SK-N-MC (cell line): ENCODE data around the gene SLC41A3.

Source experiments
- DNase-seq: peaks from one replicate; pipeline ENCODE4 v3.0.0-alpha.2; 2011; ENCODE audit warnings: low read depth, low spot score
- H3K27ac ChIP-seq: fragments of 200-600 bp; sonication (generic); 2 replicates; pipeline ENCODE4 v1.5.1; 2016; ENCODE audit warnings: mixed run types
- H3K36me3 ChIP-seq: fragments of 200-600 bp; sonication (generic); 2 replicates; pipeline ENCODE4 v1.6.1; 2017; ENCODE audit warnings: antibody characterized with exemption, low read length, mixed read lengths; ENCODE audit not compliant: insufficient read depth
- H3K4me3 ChIP-seq: fragments of 200-600 bp; sonication (generic); 2 replicates; pipeline ENCODE4 v1.5.1; 2016
- H3K9ac ChIP-seq: fragments of 200-600 bp; sonication (generic); 2 replicates; pipeline ENCODE4 v1.8.0; 2017; ENCODE audit warnings: mixed run types, mixed read lengths; ENCODE audit not compliant: insufficient read length
- H3K9me3 ChIP-seq: fragments of 200-600 bp; sonication (generic); 2 replicates; pipeline ENCODE4 v1.6.1; 2017; ENCODE audit warnings: low read depth, mild to moderate bottlenecking, antibody characterized with exemption, low read length, moderate library complexity, mixed read lengths
- EZH2 ChIP-seq: fragments of 200-600 bp; sonication (generic); IDR thresholded peaks from one replicate; pipeline ENCODE4 v1.6.1; 2017; ENCODE audit warnings: antibody characterized with exemption
- FOXP2 ChIP-seq: optimal IDR thresholded peaks from 2 replicates; pipeline ENCODE3; 2011; ENCODE audit warnings: mild to moderate bottlenecking, moderate library complexity; ENCODE audit not compliant: insufficient read depth; ENCODE audit errors: extremely low read length, control extremely low read depth
- POLR2AphosphoS5 ChIP-seq: IDR thresholded peaks from 2 replicates; pipeline ENCODE4 v1.6.1; 2012; ENCODE audit warnings: mild to moderate bottlenecking, low read depth, low read length, borderline replicate concordance

SLC41A3 gene

GRCh38 chr3:126110431-126111125, 26.7 kb upstream of the SLC41A3 start:
- TF ChIP-seq EZH2 (no peak), POLR2AphosphoS5 (no peak), FOXP2 (no peak)
- Histone ChIP-seq H3K27ac (no peak overlapping the region), H3K4me3 (no peak overlapping the region), H3K9me3 (no peaks in the 10 kb centered on the region), H3K9ac (no peak overlapping the region), H3K36me3 (no peaks in the 10 kb centered on the region)
- no peak for DNase-seq

- H3K27ac ChIP-seq, result no peak overlapping the region
- TF ChIP-seq EZH2, result no peak
- TF ChIP-seq FOXP2, result no peak
- no peak for TF ChIP-seq POLR2AphosphoS5
- H3K9ac ChIP-seq, result no peak overlapping the region
- no peaks in the 10 kb centered on the region for H3K36me3 ChIP-seq
- no peak for DNase-seq
- H3K9me3 ChIP-seq, result no peaks in the 10 kb centered on the region
- no peak overlapping the region for H3K4me3 ChIP-seq
Observed at GRCh38 chr3:126109880-126110235, 25.9 kb upstream of the SLC41A3 start.

DNA sequence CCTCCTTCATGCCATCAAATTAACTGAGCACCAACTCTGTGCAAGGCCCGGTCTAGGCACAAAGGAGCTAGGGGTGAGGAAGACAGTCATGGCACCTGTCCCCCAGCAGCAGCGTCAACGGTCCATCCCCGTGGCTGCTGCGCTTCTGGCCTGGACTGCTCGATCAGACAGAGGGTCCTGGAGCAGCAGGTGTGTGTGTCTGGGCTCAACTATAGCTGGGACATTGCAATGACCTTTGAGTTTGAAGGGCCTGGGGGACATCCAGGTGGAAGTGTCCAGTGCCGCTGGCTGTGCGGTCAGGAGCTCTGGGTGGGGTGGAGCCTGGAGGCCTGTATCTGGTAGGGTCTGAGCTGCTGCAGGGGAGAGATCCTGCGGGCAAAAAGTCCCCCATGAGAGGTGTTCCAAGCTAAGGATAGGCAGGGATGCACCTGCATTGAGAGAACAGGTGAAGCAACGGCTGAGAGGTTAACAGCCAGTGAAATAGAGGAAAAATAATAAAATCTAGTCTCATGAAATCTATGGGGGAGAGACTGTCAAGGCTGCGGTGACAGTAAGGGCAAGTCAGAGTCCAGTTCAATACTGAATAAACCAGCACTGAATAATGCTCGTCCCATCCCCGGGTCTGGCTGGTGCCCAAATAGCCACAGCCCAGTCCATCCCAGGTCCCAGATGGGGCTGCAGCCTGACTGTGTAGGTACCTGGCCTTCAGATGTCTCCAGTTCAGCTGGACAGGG, 25.4 kb upstream of the SLC41A3 start:
- no peak overlapping the region for H3K27ac ChIP-seq
- H3K4me3 ChIP-seq, result no peak overlapping the region
- H3K9ac ChIP-seq, result no peak overlapping the region
- no peak for TF ChIP-seq EZH2
- TF ChIP-seq POLR2AphosphoS5, result no peak
- TF ChIP-seq FOXP2, result no peak
- H3K9me3 ChIP-seq, result no peaks in the 10 kb centered on the region
- H3K36me3 ChIP-seq, result no peaks in the 10 kb centered on the region
- no peak for DNase-seq

DNA sequence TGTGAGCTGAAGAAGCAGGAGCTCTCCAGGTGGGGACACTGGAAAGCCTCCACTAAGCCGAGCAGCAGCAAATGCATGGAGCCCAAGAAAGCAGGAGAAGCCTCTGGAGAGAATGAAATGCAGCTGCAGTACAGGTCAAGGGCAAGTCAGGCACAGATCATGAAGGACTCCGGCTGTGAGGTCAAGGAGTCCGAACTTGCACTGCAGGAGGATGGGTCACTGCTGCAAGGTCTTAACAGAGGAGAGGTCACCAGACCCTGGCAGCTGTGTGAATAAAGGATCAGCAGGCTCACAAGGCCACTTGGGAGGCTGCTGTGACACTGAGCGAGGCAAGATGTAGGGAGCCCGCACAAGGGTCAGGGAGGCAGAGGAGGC, 24.7 kb upstream of the SLC41A3 start:
- H3K27ac ChIP-seq, result no peak overlapping the region
- TF ChIP-seq POLR2AphosphoS5, result no peak
- TF ChIP-seq EZH2, result no peak
- TF ChIP-seq FOXP2, result no peak
- no peaks in the 10 kb centered on the region for H3K9me3 ChIP-seq
- H3K36me3 ChIP-seq, result no peaks in the 10 kb centered on the region
- H3K9ac ChIP-seq, result no peak overlapping the region
- H3K4me3 ChIP-seq, result no peak overlapping the region
- no peak for DNase-seq

DNA sequence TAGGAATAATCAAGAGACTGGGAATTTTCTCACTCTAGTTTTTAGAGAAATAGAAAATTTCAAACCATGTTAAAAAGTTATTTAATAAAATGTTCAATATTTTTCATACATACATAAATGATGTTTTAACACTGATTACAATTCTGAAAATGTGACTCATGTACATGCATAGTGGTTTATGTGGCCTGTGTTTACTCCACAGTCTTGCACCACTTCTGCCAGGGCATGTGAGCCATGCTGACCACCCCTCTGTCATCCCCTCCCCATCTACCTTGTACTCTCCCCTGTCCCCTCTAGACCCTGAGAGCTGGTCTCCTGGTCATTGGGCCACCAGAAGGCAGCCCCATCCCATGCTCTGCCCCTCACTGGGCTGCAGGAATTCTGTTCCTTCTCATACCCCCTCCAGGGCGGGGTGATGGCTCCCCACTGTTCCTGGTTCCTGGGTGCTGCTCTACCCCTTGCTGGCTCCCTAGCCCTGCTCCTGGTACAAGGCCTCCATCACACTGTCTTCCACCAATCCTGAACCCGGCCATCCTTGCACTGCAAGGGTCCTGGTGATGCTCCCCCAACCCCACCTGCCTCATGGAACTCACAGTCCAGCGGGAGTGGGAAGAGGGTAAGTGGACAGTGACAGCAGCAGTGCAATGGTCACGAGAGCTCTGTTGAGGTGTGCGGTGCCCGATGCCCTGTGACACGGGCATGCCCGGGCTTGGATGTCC, 24.2 kb upstream of the SLC41A3 start:
- no peak overlapping the region for H3K9ac ChIP-seq
- DNase-seq, result no peak
- TF ChIP-seq EZH2, result no peak
- TF ChIP-seq FOXP2, result no peak

GRCh38 chr3:126107203-126107939, 23.4 kb upstream of the SLC41A3 start:
- no peak for DNase-seq
- no peak overlapping the region for H3K9ac ChIP-seq
- H3K36me3 ChIP-seq, result no peaks in the 10 kb centered on the region
- H3K27ac ChIP-seq, result no peak overlapping the region
- TF ChIP-seq EZH2, result no peak
- TF ChIP-seq POLR2AphosphoS5, result no peak
- TF ChIP-seq FOXP2, result no peak
- H3K9me3 ChIP-seq, result no peaks in the 10 kb centered on the region
- no peak overlapping the region for H3K4me3 ChIP-seq

More for the DNA sequence above, 24.2 kb upstream of the SLC41A3 start:
- H3K9me3 ChIP-seq, result no peaks in the 10 kb centered on the region
- H3K36me3 ChIP-seq, result no peaks in the 10 kb centered on the region
- no peak overlapping the region for H3K27ac ChIP-seq
- no peak overlapping the region for H3K4me3 ChIP-seq

DNA sequence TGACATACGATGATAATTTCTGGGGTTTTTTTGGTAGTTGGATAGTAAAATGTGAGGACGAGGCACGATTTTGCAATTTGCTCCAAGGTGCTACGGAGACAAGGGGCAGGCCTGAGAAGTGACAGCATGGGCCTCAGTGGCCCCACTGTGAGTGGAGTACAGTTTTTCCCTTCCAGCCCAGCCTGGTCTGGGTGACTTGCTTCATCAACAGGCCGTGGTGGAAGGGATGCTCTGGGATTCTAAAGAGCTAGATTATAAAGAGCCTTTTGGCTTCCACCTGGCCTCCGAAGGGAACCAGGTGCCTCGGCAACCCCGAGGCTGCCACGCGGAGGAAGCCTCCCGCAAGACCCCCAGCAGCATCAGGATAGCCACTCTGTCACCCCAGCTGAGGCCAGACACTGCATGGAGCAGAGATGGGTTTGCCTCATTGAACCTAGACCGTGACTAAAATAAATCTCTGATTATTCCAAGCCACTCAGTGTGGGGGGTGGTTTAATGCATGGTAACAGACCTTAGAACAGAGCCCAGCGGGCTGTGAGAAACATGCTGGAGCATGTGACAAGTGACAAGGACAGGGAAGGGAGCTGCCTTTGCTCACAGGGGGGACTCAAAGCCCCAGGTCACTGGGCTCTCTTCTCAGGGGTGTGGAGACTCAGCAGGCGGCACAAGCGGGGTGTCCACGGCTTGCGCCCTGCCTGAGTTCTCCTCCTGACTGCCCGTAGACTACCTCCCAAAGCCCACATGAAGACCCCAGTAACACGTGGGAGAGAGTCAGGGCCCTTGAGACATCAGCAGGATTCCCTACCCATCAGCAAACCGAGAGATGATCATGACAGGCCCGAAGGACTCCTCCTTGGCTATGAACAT, 22.6 kb upstream of the SLC41A3 start:
- TF ChIP-seq FOXP2 (no peak), POLR2AphosphoS5 (no peak), EZH2 (no peak)
- H3K27ac ChIP-seq, result no peak overlapping the region
- no peak for DNase-seq
- H3K4me3 ChIP-seq, result no peak overlapping the region
- no peaks in the 10 kb centered on the region for H3K36me3 ChIP-seq
- H3K9me3 ChIP-seq, result no peaks in the 10 kb centered on the region
- no peak overlapping the region for H3K9ac ChIP-seq
